ENCODE results near the gene GSS.

The GSS gene

DNA sequence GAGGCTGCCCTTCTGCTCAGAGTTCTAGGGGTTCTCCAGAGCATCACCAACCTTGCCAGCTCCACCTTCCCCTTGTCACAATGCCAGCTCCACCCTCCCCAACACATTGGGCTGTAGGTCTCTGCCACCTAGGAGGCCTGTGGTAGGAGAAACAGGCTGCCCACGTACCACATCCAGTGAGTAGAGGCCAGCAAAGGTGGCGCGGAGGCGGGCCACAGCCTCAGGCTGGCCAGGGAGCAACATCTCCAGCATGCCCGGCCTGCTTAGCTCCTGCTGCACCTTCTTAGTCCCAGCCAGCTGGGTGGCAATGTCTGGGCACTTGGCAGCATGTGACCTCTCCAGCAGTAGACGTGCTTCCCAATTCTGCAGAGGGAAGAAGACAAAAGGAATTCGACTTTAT, 23.8 kb downstream of the GSS start:
- Histone ChIP-seq H3K4ac (ENCODE audit: low read depth, low read length) (no peak overlapping the region), H2AK5ac (ENCODE audit: low read length) (no peak overlapping the region), H3K4me1 (ENCODE audit: control insufficient read depth, low read depth, low read length) (no peaks in the 10 kb centered on the region), H3K9ac (ENCODE audit: low read length) (no peak overlapping the region), H3K56ac (ENCODE audit: low read length) (no peak overlapping the region), H3K79me2 (ENCODE audit: control insufficient read depth, insufficient read depth, low read length) (no peaks in the 10 kb centered on the region), H2BK15ac (replicated peaks; ENCODE audit: low read depth) (no peak overlapping the region), H2BK5ac (ENCODE audit: low read length) (no peak overlapping the region), H3K27ac (ENCODE audit: low read depth, low read length) (no peak overlapping the region), H4K8ac (ENCODE audit: low read depth, low read length) (no peak overlapping the region), H3K4me2 (ENCODE audit: low read length) (no peak overlapping the region), H3K18ac (ENCODE audit: low read length) (no peak overlapping the region), H3K23ac (ENCODE audit: low read length) (no peak overlapping the region), H3K27me3 (ENCODE audit: insufficient read depth, low read length, poor library complexity) (no peaks in the 10 kb centered on the region), H3K36me3 (ENCODE audit: control insufficient read depth, insufficient read depth, low read length) (peaks cover 7% of the 10 kb centered on the region), H3K4me3 (ENCODE audit: low read length) (no peak overlapping the region), H4K5ac (ENCODE audit: low read length) (no peak overlapping the region), H2BK120ac (ENCODE audit: low read depth, low read length) (no peak overlapping the region), H3K79me1 (ENCODE audit: low read length) (no peaks in the 10 kb centered on the region)
- whole genome bisulfite sequencing (ENCODE audit: extremely low coverage, insufficient coverage, low lambda C conversion rate): no CpG with 5 or more reads among the region's 7 CpGs
- DNase-seq: no peak

DNA sequence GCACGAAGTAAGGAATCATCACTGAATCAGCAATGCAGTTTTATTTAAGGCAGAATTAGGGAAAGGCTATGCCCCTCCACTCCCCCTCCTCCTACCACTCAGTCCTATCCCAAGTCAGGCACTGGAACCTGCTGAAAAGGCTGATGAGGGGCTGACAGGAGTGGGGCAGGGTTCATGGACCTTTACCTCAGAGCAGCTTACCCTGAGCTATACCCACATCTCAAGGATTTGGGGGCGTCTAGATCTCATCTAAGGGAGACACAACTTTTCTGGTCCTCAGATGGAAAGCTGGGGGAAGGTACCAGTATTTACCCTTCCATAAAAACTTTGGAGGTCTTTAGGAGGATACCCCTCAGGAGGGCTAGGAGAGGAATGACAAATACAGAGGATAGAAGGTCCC, 27.2 kb downstream of the GSS start:
- Histone ChIP-seq H2BK15ac (replicated peaks; ENCODE audit: low read depth) (no peak overlapping the region), H3K56ac (ENCODE audit: low read length) (no peak overlapping the region), H2AK5ac (ENCODE audit: low read length) (no peak overlapping the region), H3K4me2 (ENCODE audit: low read length) (no peak overlapping the region), H3K27ac (ENCODE audit: low read depth, low read length) (no peak overlapping the region), H3K79me2 (ENCODE audit: control insufficient read depth, insufficient read depth, low read length) (no peaks in the 10 kb centered on the region), H3K23ac (ENCODE audit: low read length) (no peak overlapping the region), H2BK5ac (ENCODE audit: low read length) (no peak overlapping the region), H4K8ac (ENCODE audit: low read depth, low read length) (no peak overlapping the region), H3K79me1 (ENCODE audit: low read length) (no peaks in the 10 kb centered on the region), H3K36me3 (ENCODE audit: control insufficient read depth, insufficient read depth, low read length) (peaks cover 5% of the 10 kb centered on the region), H3K4ac (ENCODE audit: low read depth, low read length) (no peak overlapping the region), H3K9ac (ENCODE audit: low read length) (no peak overlapping the region), H4K5ac (ENCODE audit: low read length) (no peak overlapping the region), H3K18ac (ENCODE audit: low read length) (no peak overlapping the region), H3K4me1 (ENCODE audit: control insufficient read depth, low read depth, low read length) (no peaks in the 10 kb centered on the region), H3K4me3 (ENCODE audit: low read length) (no peak overlapping the region), H3K27me3 (ENCODE audit: insufficient read depth, low read length, poor library complexity) (no peaks in the 10 kb centered on the region), H2BK120ac (ENCODE audit: low read depth, low read length) (no peak overlapping the region)
- no peak for DNase-seq
- no CpG with 5 or more reads among the region's 2 CpGs for WGBS (ENCODE audit: extremely low coverage, insufficient coverage, low lambda C conversion rate)

DNA sequence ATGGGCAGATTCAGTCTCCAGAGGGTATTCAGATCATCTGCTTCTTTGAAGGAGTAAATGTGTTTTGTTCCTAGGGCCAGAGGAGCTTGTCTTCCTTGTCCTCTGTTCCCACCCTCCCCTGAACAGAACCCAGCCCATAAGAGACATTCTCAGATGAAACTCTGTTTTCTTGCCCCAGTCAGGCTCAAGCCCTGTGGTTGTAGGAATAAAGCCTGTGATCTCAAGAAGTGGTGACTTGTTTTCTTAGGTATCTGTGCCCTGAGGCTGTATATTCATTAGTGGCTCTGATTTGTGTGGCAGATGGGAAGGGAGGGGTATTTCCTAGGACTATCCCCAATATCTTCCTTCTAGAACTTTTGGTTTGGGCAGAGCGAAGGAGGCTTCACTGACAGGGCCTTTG, 27.9 kb downstream of the GSS start:
- Histone ChIP-seq H3K4ac (ENCODE audit: low read depth, low read length) (no peak overlapping the region), H3K23ac (ENCODE audit: low read length) (no peak overlapping the region), H3K9ac (ENCODE audit: low read length) (no peak overlapping the region), H2BK15ac (replicated peaks; ENCODE audit: low read depth) (no peak overlapping the region), H3K36me3 (ENCODE audit: control insufficient read depth, insufficient read depth, low read length) (peaks cover 5% of the 10 kb centered on the region), H3K27ac (ENCODE audit: low read depth, low read length) (no peak overlapping the region), H3K4me3 (ENCODE audit: low read length) (no peak overlapping the region), H4K8ac (ENCODE audit: low read depth, low read length) (no peak overlapping the region), H3K4me2 (ENCODE audit: low read length) (no peak overlapping the region), H4K5ac (ENCODE audit: low read length) (no peak overlapping the region), H2BK5ac (ENCODE audit: low read length) (no peak overlapping the region), H3K79me1 (ENCODE audit: low read length) (no peaks in the 10 kb centered on the region), H2AK5ac (ENCODE audit: low read length) (no peak overlapping the region), H2BK120ac (ENCODE audit: low read depth, low read length) (no peak overlapping the region), H3K27me3 (ENCODE audit: insufficient read depth, low read length, poor library complexity) (no peaks in the 10 kb centered on the region), H3K79me2 (ENCODE audit: control insufficient read depth, insufficient read depth, low read length) (no peaks in the 10 kb centered on the region), H3K4me1 (ENCODE audit: control insufficient read depth, low read depth, low read length) (no peaks in the 10 kb centered on the region), H3K56ac (ENCODE audit: low read length) (no peak overlapping the region), H3K18ac (ENCODE audit: low read length) (no peak overlapping the region)
- no CpG with 5 or more reads among the region's 1 CpG for WGBS (ENCODE audit: extremely low coverage, insufficient coverage, low lambda C conversion rate)
- DNase-seq: peak; percentile 60

DNA sequence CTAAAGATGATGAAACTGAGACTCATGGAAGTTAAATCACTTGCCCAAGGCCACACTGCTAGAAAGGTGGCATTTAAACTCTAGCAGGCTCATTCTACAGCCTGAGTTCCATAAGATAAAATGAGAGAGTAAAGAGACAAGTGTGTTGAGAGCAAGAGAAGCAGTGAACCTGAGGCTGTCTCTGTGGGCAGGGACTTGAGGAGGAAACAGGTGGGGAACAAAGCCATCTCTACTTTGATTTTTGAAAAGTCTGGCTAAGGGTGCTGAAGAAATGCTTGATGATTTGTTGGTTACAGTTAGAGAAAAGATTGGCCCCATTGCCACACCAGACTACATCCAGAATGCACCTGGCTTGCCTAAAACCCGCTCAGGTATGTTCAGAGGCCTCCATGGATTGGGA, 29.0 kb downstream of the GSS start:
- Histone ChIP-seq H3K4me1 (ENCODE audit: control insufficient read depth, low read depth, low read length) (no peaks in the 10 kb centered on the region), H3K27me3 (ENCODE audit: insufficient read depth, low read length, poor library complexity) (no peaks in the 10 kb centered on the region), H3K18ac (ENCODE audit: low read length) (no peak overlapping the region), H3K23ac (ENCODE audit: low read length) (no peak overlapping the region), H2BK5ac (ENCODE audit: low read length) (no peak overlapping the region), H3K4ac (ENCODE audit: low read depth, low read length) (no peak overlapping the region), H3K79me1 (ENCODE audit: low read length) (no peaks in the 10 kb centered on the region), H3K79me2 (ENCODE audit: control insufficient read depth, insufficient read depth, low read length) (no peaks in the 10 kb centered on the region), H2AK5ac (ENCODE audit: low read length) (no peak overlapping the region), H4K8ac (ENCODE audit: low read depth, low read length) (no peak overlapping the region), H3K4me2 (ENCODE audit: low read length) (no peak overlapping the region), H3K4me3 (ENCODE audit: low read length) (no peak overlapping the region), H3K56ac (ENCODE audit: low read length) (no peak overlapping the region), H3K9ac (ENCODE audit: low read length) (no peak overlapping the region), H3K27ac (ENCODE audit: low read depth, low read length) (no peak overlapping the region), H2BK120ac (ENCODE audit: low read depth, low read length) (no peak overlapping the region), H2BK15ac (replicated peaks; ENCODE audit: low read depth) (no peak overlapping the region), H4K5ac (ENCODE audit: low read length) (no peak overlapping the region), H3K36me3 (ENCODE audit: control insufficient read depth, insufficient read depth, low read length) (peaks cover 5% of the 10 kb centered on the region)
- no CpG with 5 or more reads among the region's 1 CpG for WGBS (ENCODE audit: extremely low coverage, insufficient coverage, low lambda C conversion rate)
- no peak for DNase-seq

DNA sequence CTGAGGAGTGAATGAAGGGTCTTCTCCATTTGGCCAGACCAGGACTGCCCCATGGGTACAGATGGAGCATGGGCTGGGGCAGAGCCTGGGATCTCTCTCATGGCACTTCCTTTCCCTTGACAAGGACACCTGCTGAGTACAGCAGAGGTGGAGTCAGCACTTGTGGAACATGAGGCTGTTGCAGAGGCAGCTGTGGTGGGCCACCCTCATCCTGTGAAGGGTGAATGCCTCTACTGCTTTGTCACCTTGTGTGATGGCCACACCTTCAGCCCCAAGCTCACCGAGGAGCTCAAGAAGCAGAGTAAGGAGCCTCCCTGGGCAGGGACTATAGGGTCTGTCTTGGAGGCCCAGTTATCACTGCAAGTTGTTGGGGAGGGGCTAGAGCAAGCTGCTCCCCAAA, 29.6 kb downstream of the GSS start:
- H3K4me2 ChIP-seq (ENCODE audit: low read length): no peak overlapping the region
- H3K4me1 ChIP-seq (ENCODE audit: control insufficient read depth, low read depth, low read length): no peaks in the 10 kb centered on the region
- no peak overlapping the region for H2BK120ac ChIP-seq (ENCODE audit: low read depth, low read length)
- no peak overlapping the region for H4K8ac ChIP-seq (ENCODE audit: low read depth, low read length)
- H2BK5ac ChIP-seq (ENCODE audit: low read length): no peak overlapping the region
- H3K79me1 ChIP-seq (ENCODE audit: low read length): no peaks in the 10 kb centered on the region
- DNase-seq: peak; percentile 7
- H3K56ac ChIP-seq (ENCODE audit: low read length): no peak overlapping the region
- no peak overlapping the region for H3K23ac ChIP-seq (ENCODE audit: low read length)
- no peak overlapping the region for H4K5ac ChIP-seq (ENCODE audit: low read length)
- no CpG with 5 or more reads among the region's 1 CpG for WGBS (ENCODE audit: extremely low coverage, insufficient coverage, low lambda C conversion rate)
- no peak overlapping the region for H2AK5ac ChIP-seq (ENCODE audit: low read length)
- no peak overlapping the region for H3K9ac ChIP-seq (ENCODE audit: low read length)
- H3K36me3 ChIP-seq (ENCODE audit: control insufficient read depth, insufficient read depth, low read length): peaks cover 5% of the 10 kb centered on the region
- no peak overlapping the region for H3K27ac ChIP-seq (ENCODE audit: low read depth, low read length)
- H3K27me3 ChIP-seq (ENCODE audit: insufficient read depth, low read length, poor library complexity): no peaks in the 10 kb centered on the region
- H2BK15ac ChIP-seq (replicated peaks; ENCODE audit: low read depth): no peak overlapping the region
- H3K18ac ChIP-seq (ENCODE audit: low read length): no peak overlapping the region
- H3K79me2 ChIP-seq (ENCODE audit: control insufficient read depth, insufficient read depth, low read length): no peaks in the 10 kb centered on the region
- H3K4ac ChIP-seq (ENCODE audit: low read depth, low read length): no peak overlapping the region
- H3K4me3 ChIP-seq (ENCODE audit: low read length): no peak overlapping the region

DNA sequence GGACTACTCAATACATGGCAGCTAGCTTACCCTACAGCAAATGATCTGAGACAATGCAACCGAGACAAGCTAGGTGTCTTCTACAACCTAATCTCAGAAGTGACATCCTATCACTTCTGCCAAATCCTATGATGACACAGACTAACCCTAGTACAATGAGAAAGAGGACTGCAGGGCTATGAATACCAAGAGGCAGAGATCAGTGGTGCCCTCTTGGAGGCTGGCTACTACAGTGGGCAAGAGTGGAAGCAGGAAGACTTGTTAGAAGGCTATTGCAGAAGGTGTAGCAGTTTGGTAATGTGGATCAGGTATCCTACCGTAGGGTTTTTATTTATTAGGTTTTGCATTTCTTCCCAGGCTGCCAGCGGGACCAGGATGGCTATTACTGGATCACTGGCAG, 30.3 kb downstream of the GSS start:
- WGBS (ENCODE audit: extremely low coverage, insufficient coverage, low lambda C conversion rate): no CpG with 5 or more reads among the region's 3 CpGs
- H2BK15ac ChIP-seq (replicated peaks; ENCODE audit: low read depth): no peak overlapping the region
- no peak overlapping the region for H3K9ac ChIP-seq (ENCODE audit: low read length)
- no peak overlapping the region for H3K4me3 ChIP-seq (ENCODE audit: low read length)
- H3K4me1 ChIP-seq (ENCODE audit: control insufficient read depth, low read depth, low read length): no peaks in the 10 kb centered on the region
- no peak overlapping the region for H2BK5ac ChIP-seq (ENCODE audit: low read length)
- no peak for DNase-seq
- no peak overlapping the region for H2BK120ac ChIP-seq (ENCODE audit: low read depth, low read length)
- no peak overlapping the region for H3K18ac ChIP-seq (ENCODE audit: low read length)
- no peak overlapping the region for H3K23ac ChIP-seq (ENCODE audit: low read length)
- H3K79me2 ChIP-seq (ENCODE audit: control insufficient read depth, insufficient read depth, low read length): no peaks in the 10 kb centered on the region
- H3K36me3 ChIP-seq (ENCODE audit: control insufficient read depth, insufficient read depth, low read length): peaks cover 5% of the 10 kb centered on the region
- H3K4me2 ChIP-seq (ENCODE audit: low read length): no peak overlapping the region
- no peak overlapping the region for H4K5ac ChIP-seq (ENCODE audit: low read length)
- no peak overlapping the region for H4K8ac ChIP-seq (ENCODE audit: low read depth, low read length)
- H3K27ac ChIP-seq (ENCODE audit: low read depth, low read length): no peak overlapping the region
- no peaks in the 10 kb centered on the region for H3K27me3 ChIP-seq (ENCODE audit: insufficient read depth, low read length, poor library complexity)
- no peaks in the 10 kb centered on the region for H3K79me1 ChIP-seq (ENCODE audit: low read length)
- no peak overlapping the region for H3K56ac ChIP-seq (ENCODE audit: low read length)
- no peak overlapping the region for H2AK5ac ChIP-seq (ENCODE audit: low read length)
- no peak overlapping the region for H3K4ac ChIP-seq (ENCODE audit: low read depth, low read length)

Data from mesendoderm (in vitro differentiated cells).